ENCODE measurements around the gene LAMTOR1. TPM values are rescaled to one million over a fixed set of nuclear protein-coding genes. Genes with fewer than 3 reads are reported as not detected.

Gene LAMTOR1
- total and polyA plus RNA-seq, 10 donors, result 81.5 to 182 (median 131) TPM

DNA sequence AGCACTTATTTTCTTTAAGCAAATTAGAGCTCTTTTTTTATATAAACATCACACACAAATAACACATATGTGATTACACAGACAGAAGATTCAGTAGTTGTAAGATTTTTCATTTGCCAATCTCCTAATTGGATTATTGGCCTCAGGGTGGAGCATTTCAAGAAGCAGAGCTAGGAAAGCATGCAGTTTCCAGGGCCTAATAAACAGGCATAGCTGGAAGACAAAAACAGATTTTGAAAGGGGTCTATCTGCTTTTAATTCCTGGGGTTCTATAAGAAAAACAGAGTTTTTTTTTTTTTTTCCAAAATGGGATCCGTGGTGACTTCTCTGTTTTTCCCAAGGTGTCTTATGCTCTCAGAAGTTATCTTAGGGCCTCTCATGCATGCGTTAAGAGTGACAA, 24.8 kb upstream of the LAMTOR1 start:
- intact Hi-C loops (cut with DNase I; ENCODE audit: low total_unique reads), result no loop called here
- TF ChIP-seq POLR2AphosphoS5 (IDR thresholded peaks at IDR 0.05) (no peak), POLR2A (IDR thresholded peaks at IDR 0.05) (no peak)
- TF ChIP-seq, protein P1, sequence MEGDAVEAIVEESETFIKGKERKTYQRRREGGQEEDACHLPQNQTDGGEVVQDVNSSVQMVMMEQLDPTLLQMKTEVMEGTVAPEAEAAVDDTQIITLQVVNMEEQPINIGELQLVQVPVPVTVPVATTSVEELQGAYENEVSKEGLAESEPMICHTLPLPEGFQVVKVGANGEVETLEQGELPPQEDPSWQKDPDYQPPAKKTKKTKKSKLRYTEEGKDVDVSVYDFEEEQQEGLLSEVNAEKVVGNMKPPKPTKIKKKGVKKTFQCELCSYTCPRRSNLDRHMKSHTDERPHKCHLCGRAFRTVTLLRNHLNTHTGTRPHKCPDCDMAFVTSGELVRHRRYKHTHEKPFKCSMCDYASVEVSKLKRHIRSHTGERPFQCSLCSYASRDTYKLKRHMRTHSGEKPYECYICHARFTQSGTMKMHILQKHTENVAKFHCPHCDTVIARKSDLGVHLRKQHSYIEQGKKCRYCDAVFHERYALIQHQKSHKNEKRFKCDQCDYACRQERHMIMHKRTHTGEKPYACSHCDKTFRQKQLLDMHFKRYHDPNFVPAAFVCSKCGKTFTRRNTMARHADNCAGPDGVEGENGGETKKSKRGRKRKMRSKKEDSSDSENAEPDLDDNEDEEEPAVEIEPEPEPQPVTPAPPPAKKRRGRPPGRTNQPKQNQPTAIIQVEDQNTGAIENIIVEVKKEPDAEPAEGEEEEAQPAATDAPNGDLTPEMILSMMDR (IDR thresholded peaks at IDR 0.05 in 8 of 11, conservative IDR thresholded peaks at IDR 0.05 in 3 of 11), result no peak
- H3K4me3 ChIP-seq, result no peak overlapping the region
- no peak overlapping the region for H3K27ac ChIP-seq
- H3K9me3 ChIP-seq, result peaks cover 0 to 32% (median 17%) of the 10 kb centered on the region in 8 donors
- no peaks in the 10 kb centered on the region for H3K27me3 ChIP-seq (replicated peaks in 1 of 7)
- no peaks in the 10 kb centered on the region for H3K36me3 ChIP-seq
- no peak for DNase-seq
- H3K4me1 ChIP-seq, result peaks cover 0 to 12% (median 0%) of the 10 kb centered on the region in 6 donors
- WGBS, 5 donors, result 57 to 70% (median 62%) methylated on average over 2 of the region's 2 CpGs

GRCh38 chr11:72125956-72126355, 22.9 kb upstream of the LAMTOR1 start:
- Histone ChIP-seq H3K4me1 (no peaks in the 10 kb centered on the region), H3K36me3 (no peaks in the 10 kb centered on the region), H3K27me3 (replicated peaks in 1 of 7) (no peaks in the 10 kb centered on the region), H3K4me3 (no peak overlapping the region), H3K27ac (no peak overlapping the region), H3K9me3 (peaks cover 0 to 32% (median 17%) of the 10 kb centered on the region in 8 donors)
- intact Hi-C loops (cut with DNase I; ENCODE audit: low total_unique reads), result no loop called here
- no peak for DNase-seq
- TF ChIP-seq POLR2AphosphoS5 (IDR thresholded peaks at IDR 0.05), result no peak
- WGBS, 5 donors, result 62 to 84% (median 66%) methylated on average over 1 of the region's 1 CpG

DNA sequence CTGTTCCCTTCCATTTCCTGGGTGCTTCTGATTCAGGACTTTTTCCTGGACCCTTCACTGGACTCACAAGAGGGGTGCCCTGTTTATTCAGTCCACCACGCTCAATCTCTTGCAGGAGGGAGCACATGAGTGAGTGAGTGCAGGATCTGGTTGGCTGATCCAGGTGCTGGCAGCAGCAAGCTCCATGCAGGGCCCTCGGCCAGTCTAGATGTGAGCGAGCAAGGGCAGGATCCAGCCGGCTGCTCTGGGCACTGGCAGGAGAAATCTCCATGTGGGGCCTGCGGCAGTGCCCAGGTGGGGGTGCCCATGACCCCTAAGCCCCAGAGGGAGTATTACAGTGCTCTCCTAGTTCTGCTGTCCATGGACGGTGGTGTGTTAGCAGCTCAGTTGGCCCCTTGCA, 20.9 kb upstream of the LAMTOR1 start:
- intact Hi-C loops (cut with DNase I; ENCODE audit: low total_unique reads), result no loop called here
- no peaks in the 10 kb centered on the region for H3K27me3 ChIP-seq (replicated peaks in 1 of 7)
- H3K36me3 ChIP-seq, result no peaks in the 10 kb centered on the region
- 90 to 97% (median 93%) methylated on average over 3 to 6 of the region's 6 CpGs for WGBS, 5 donors
- peaks cover 0 to 32% (median 17%) of the 10 kb centered on the region in 8 donors for H3K9me3 ChIP-seq
- TF ChIP-seq POLR2A (IDR thresholded peaks at IDR 0.05) (no peak), POLR2AphosphoS5 (IDR thresholded peaks at IDR 0.05) (no peak)
- TF ChIP-seq, protein P1 (IDR thresholded peaks at IDR 0.05 in 8 of 11, conservative IDR thresholded peaks at IDR 0.05 in 3 of 11), result no peak
- peak overlapping the region in 3 of 8 donors; percentile 50 to 71 (median 64) for H3K27ac ChIP-seq
- no peak for DNase-seq
- H3K4me1 ChIP-seq, result peaks cover 0 to 7% (median 0%) of the 10 kb centered on the region in 6 donors
- H3K4me3 ChIP-seq, result no peak overlapping the region

DNA sequence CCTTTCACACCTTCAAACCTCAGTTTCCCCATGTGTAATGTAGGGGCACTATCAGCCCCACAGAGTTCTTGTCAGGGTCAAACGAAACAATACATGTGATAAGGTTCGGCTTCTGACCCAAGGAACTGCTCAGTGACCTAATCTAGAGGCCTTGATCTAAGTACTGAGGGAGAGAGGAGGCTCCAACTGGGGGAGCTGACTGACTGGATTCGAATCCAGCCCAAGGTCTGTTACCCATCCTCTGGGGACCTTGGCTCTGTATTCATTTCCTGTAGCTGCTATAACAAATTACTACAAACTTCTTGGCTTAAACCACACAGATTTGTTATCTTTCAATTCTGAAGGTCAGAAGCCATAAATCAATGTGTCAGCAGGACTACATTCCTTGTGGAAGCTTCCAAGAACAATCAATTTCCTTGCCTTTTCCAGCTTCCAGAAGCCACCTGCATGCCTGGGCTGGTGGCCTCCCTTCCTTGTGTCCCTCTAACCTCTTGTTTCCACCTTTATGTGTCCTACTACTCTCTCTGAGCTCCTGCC, 20.1 kb upstream of the LAMTOR1 start:
- Histone ChIP-seq H3K9me3 (peaks cover 0 to 25% (median 8%) of the 10 kb centered on the region in 8 donors), H3K27ac (peak overlapping the region in 1 of 8 donors; percentile 71), H3K4me1 (peaks cover 0 to 13% (median 0%) of the 10 kb centered on the region in 6 donors), H3K4me3 (no peak overlapping the region), H3K36me3 (no peaks in the 10 kb centered on the region), H3K27me3 (replicated peaks in 1 of 7) (no peaks in the 10 kb centered on the region)
- 54 to 68% (median 66%) methylated on average over 3 of the region's 3 CpGs for WGBS, 5 donors
- intact Hi-C loops (cut with DNase I; ENCODE audit: low total_unique reads), result no loop called here
- DNase-seq, result no peak
- no peak for TF ChIP-seq POLR2AphosphoS5 (IDR thresholded peaks at IDR 0.05)
- no peak for TF ChIP-seq POLR2A (IDR thresholded peaks at IDR 0.05)
- TF ChIP-seq, protein P1 (IDR thresholded peaks at IDR 0.05 in 8 of 11, conservative IDR thresholded peaks at IDR 0.05 in 3 of 11), result no peak

Measured in spleen (tissue), 11 donors.